ENCODE data around the gene DPYSL3. TPM values are rescaled to one million over a fixed set of nuclear protein-coding genes. Genes with fewer than 3 reads are reported as not detected.

Gene DPYSL3
- total RNA-seq, 1 donor from 2014 or later = 0.20 TPM

GRCh38 chr5:147474140-147474539, 35.7 kb downstream of the DPYSL3 start:
- intact Hi-C loops (cut with micrococcal nuclease) = no loop called here

GRCh38 chr5:147472664-147473475, 37.0 kb downstream of the DPYSL3 start:
- intact Hi-C loops (cut with micrococcal nuclease) = no loop called here

GRCh38 chr5:147467973-147468508, 41.8 kb downstream of the DPYSL3 start:
- intact Hi-C loops (cut with micrococcal nuclease) = no loop called here

- intact Hi-C loops (cut with micrococcal nuclease) = no loop called here
Measured at GRCh38 chr5:147466360-147466980, 43.4 kb downstream of the DPYSL3 start.

- intact Hi-C loops (cut with micrococcal nuclease) = no loop called here
Measured at GRCh38 chr5:147465747-147466146, 44.1 kb downstream of the DPYSL3 start.

GRCh38 chr5:147464211-147464610, 45.7 kb downstream of the DPYSL3 start:
- intact Hi-C loops (cut with micrococcal nuclease) = no loop called here

GRCh38 chr5:147461915-147462314, 48.0 kb downstream of the DPYSL3 start:
- intact Hi-C loops (cut with micrococcal nuclease) = no loop called here

GRCh38 chr5:147460380-147460779, 49.5 kb downstream of the DPYSL3 start:
- intact Hi-C loops (cut with micrococcal nuclease) = no loop called here

GRCh38 chr5:147458581-147458980, 51.3 kb downstream of the DPYSL3 start:
- intact Hi-C loops (cut with micrococcal nuclease) = no loop called here

GRCh38 chr5:147455822-147456450, 53.9 kb downstream of the DPYSL3 start:
- intact Hi-C loops (cut with micrococcal nuclease) = loop anchor here (2.0 kb wide), 1 partner anchor 327 kb away; the partner anchor contains the start of gene JAKMIP2

GRCh38 chr5:147454996-147455677, 54.7 kb downstream of the DPYSL3 start:
- intact Hi-C loops (cut with micrococcal nuclease) = loop anchor here (1.0 to 2.0 kb wide), 3 partner anchors 123 to 367 kb away; partner anchors contain the start of gene JAKMIP2

- intact Hi-C loops (cut with micrococcal nuclease) = loop anchor here (1.0 to 2.0 kb wide), 4 partner anchors 124 to 368 kb away; partner anchors contain the start of gene JAKMIP2
Measured at GRCh38 chr5:147453875-147454814, 55.7 kb downstream of the DPYSL3 start.

- intact Hi-C loops (cut with micrococcal nuclease) = no loop called here
Measured at GRCh38 chr5:147452165-147452811, 57.6 kb downstream of the DPYSL3 start.

- intact Hi-C loops (cut with micrococcal nuclease) = no loop called here
Measured at GRCh38 chr5:147451193-147451592, 58.7 kb downstream of the DPYSL3 start.

- intact Hi-C loops (cut with micrococcal nuclease) = no loop called here
Measured at GRCh38 chr5:147450606-147451005, 59.3 kb downstream of the DPYSL3 start.

- intact Hi-C loops (cut with micrococcal nuclease) = no loop called here
Measured at GRCh38 chr5:147448766-147449165, 61.1 kb downstream of the DPYSL3 start.

GRCh38 chr5:147446523-147446922, 63.3 kb downstream of the DPYSL3 start:
- intact Hi-C loops (cut with micrococcal nuclease) = no loop called here

- intact Hi-C loops (cut with micrococcal nuclease) = no loop called here
Measured at GRCh38 chr5:147445917-147446316, 64.0 kb downstream of the DPYSL3 start.

- intact Hi-C loops (cut with micrococcal nuclease) = no loop called here
Measured at GRCh38 chr5:147445090-147445489, 64.8 kb downstream of the DPYSL3 start.

- intact Hi-C loops (cut with micrococcal nuclease) = no loop called here
Measured at GRCh38 chr5:147442224-147442623, 67.6 kb downstream of the DPYSL3 start.

Data from T-helper 1 cell treated with Interleukin-12 subunit alpha and Interleukin-12 subunit beta and Interleukin-4 antibody, amounts not matched to agents 30 ng/mL and 1 ng/mL, for 36 hours (primary cell).